K562 (cell line): ENCODE data around the gene ITGA11. TPM values are rescaled to one million over a fixed set of nuclear protein-coding genes. Genes with fewer than 3 reads are reported as not detected.

Experiments used
- ATAC-seq: fragments of 200-7000 bp; cut with Tn5 transposase; 3 replicates; pipeline ENCODE4 v1.9.1; 2020; ENCODE audit warnings: moderate library complexity
- BruUV-seq: library from RNA; stranded (reverse); fragments of 400-500 nt; replicated peaks from 2 replicates; lab custom pipeline; 2021; lab: Mats Ljungman, UMichigan
- CTCF ChIA-PET: fragments of 300-600 bp; formaldehyde crosslinking; extraction: SDS; loops from one replicate; lab custom pipeline; 2021; ENCODE audit warnings: low intra/inter-chr PET ratio; lab: Yijun Ruan, JAX
- POLR2A ChIA-PET: fragments of 300-600, 350-650 bp; sonication (Branson Sonifier 250); formaldehyde crosslinking; extraction: SDS; loops from one replicate; lab custom pipeline; 2021; ENCODE audit warnings: antibody characterized with exemption, inconsistent platforms; lab: Yijun Ruan, JAX
- DNase-seq, 4 experiments: peaks; one replicate each; pipeline versions ENCODE4 v3.0.0 to v3.0.0-alpha.2; 2011 to 2018; ENCODE audit warnings: low spot score in 3 of 4, mixed read lengths in 3 of 4; ENCODE audit errors: extremely low read depth in 1 of 4
- FAIRE-seq: peaks from 2 replicates; lab custom pipeline; 2011; peaks lifted over from hg19 to GRCh38; lab: Jason Lieb, UNC
- H2AFZ ChIP-seq: 2 replicates; pipeline ENCODE4 v1.6.0; 2011; ENCODE audit warnings: low read depth, low read length, control low read depth, inconsistent platforms
- H3K27ac ChIP-seq: fragments of 200-600 bp; 3 replicates; pipeline ENCODE4 v1.8.0; 2011; ENCODE audit warnings: low read depth, mild to moderate bottlenecking, control low read depth, inconsistent platforms, low read length, moderate library complexity, mixed read lengths; ENCODE audit errors: extremely low read depth
- H3K27me3 ChIP-seq, 2 experiments: fragments of 300-600 bp in 1 of 2; 2 replicates in 1 of 2; 3 replicates in 1 of 2; pipeline versions ENCODE4 v1.6.0 to v1.8.0; 2011; ENCODE audit warnings: inconsistent platforms in 2 of 2, low read length in 2 of 2, mild to moderate bottlenecking in 1 of 2, mixed read lengths in 1 of 2, moderate library complexity in 1 of 2; ENCODE audit not compliant: control insufficient read depth in 2 of 2, insufficient read depth in 2 of 2
- H3K36me3 ChIP-seq: fragments of 300-600 bp; 3 replicates; pipeline ENCODE4 v1.8.0; 2011; ENCODE audit warnings: mild to moderate bottlenecking, low read length, inconsistent platforms; ENCODE audit not compliant: control insufficient read depth, insufficient read depth
- H3K4me1 ChIP-seq, 2 experiments: fragments of 200-600 bp in 1 of 2; replicated peaks in 1 of 2; 2 replicates in 1 of 2; 3 replicates in 1 of 2; pipeline versions ENCODE4 v1.5.1 to v1.8.0; 2011; ENCODE audit warnings: inconsistent platforms in 2 of 2, low read length in 2 of 2, mild to moderate bottlenecking in 1 of 2, mixed read lengths in 1 of 2, moderate library complexity in 1 of 2; ENCODE audit not compliant: control insufficient read depth in 2 of 2, insufficient read depth in 2 of 2
- H3K4me2 ChIP-seq: 2 replicates; pipeline ENCODE4 v1.6.1; 2011; ENCODE audit warnings: low read length, control low read depth, inconsistent platforms, mixed read lengths; ENCODE audit not compliant: insufficient read depth
- H3K4me3 ChIP-seq: fragments of 200-600 bp; sonication (generic), shearing (Covaris generic); 2 replicates; pipeline ENCODE4 v1.5.1; 2016; ENCODE audit warnings: control low read depth, inconsistent platforms
- H3K79me2 ChIP-seq: fragments of 200-600 bp; 3 replicates; pipeline ENCODE4 v1.8.0; 2011; ENCODE audit warnings: low read length, inconsistent platforms; ENCODE audit not compliant: control insufficient read depth, insufficient read depth
- H3K9ac ChIP-seq, 2 experiments: 2 replicates each; pipeline versions ENCODE4 v1.6.0 to v1.6.1; 2011; ENCODE audit warnings: low read depth in 2 of 2, low read length in 2 of 2, control low read depth in 1 of 2, inconsistent platforms in 1 of 2, mild to moderate bottlenecking in 1 of 2, mixed read lengths in 1 of 2; ENCODE audit not compliant: insufficient read depth in 1 of 2
- H3K9me1 ChIP-seq: one replicate; pipeline ENCODE4 v1.6.0; 2011; ENCODE audit warnings: inconsistent platforms, mild to moderate bottlenecking, low read length, moderate library complexity; ENCODE audit not compliant: control insufficient read depth, insufficient read depth
- H3K9me3 ChIP-seq: replicated peaks from 2 replicates; pipeline ENCODE4 v1.5.1; 2011; ENCODE audit warnings: low read depth, low read length, inconsistent platforms; ENCODE audit not compliant: control insufficient read depth, insufficient read depth
- H4K20me1 ChIP-seq: replicated peaks from 2 replicates; pipeline ENCODE4 v1.6.1; 2011; ENCODE audit warnings: low read length, inconsistent platforms, mixed read lengths; ENCODE audit not compliant: control insufficient read depth, insufficient read depth
- CBX8 ChIP-seq: fragments of 200-600 bp; sonication (generic); IDR thresholded peaks from 2 replicates; pipeline ENCODE4 v1.6.1; 2012; ENCODE audit warnings: borderline replicate concordance, mixed run types, low read depth, mild to moderate bottlenecking, moderate library complexity, mixed read lengths, low read length, control low read depth, inconsistent platforms; ENCODE audit not compliant: poor library complexity, severe bottlenecking; ENCODE audit errors: extremely low read depth
- CHCHD3 ChIP-seq: fragments of 250-450 bp; sonication (Bioruptor Pico); IDR thresholded peaks from 2 replicates; pipeline ENCODE4 v2.1.2; 2022; ENCODE audit warnings: mild to moderate bottlenecking
- CREB1 ChIP-seq, 2 experiments: sonication (generic) in 1 of 2; formaldehyde crosslinking in 1 of 2; IDR thresholded peaks; 2 replicates each; pipeline versions ENCODE4 v1.6.1 to v1.8.0; 2012 to 2022; ENCODE audit warnings: inconsistent platforms in 1 of 2, mild to moderate bottlenecking in 1 of 2, missing genetic modification reagents in 1 of 2, moderate library complexity in 1 of 2
- CSDE1 ChIP-seq, 2 experiments: fragments of 450-650 bp; IDR thresholded peaks; 2 replicates each; pipeline ENCODE4 v1.6.1; 2016; ENCODE audit warnings: mild to moderate bottlenecking in 1 of 2
- DACH1 ChIP-seq: fragments of 450-650 bp; IDR thresholded peaks from 2 replicates; pipeline ENCODE4 v1.6.1; 2018; ENCODE audit not compliant: partially characterized antibody
- E2F3 ChIP-seq: fragments of 250-450 bp; sonication (Bioruptor Pico); IDR thresholded peaks from 2 replicates; pipeline ENCODE4 v1.4.0; 2020; ENCODE audit warnings: mild to moderate bottlenecking
- ESRRB ChIP-seq: fragments of 250-450 bp; sonication (Bioruptor Pico); IDR thresholded peaks from 2 replicates; pipeline ENCODE4 v1.5.0; 2020; ENCODE audit warnings: mild to moderate bottlenecking, moderate library complexity, borderline replicate concordance
- ETS2 ChIP-seq: IDR thresholded peaks from 2 replicates; pipeline ENCODE4 v1.6.1; 2016; ENCODE audit warnings: borderline replicate concordance, missing genetic modification characterization, mild to moderate bottlenecking, moderate library complexity, missing compliant biosample characterization; ENCODE audit not compliant: poor library complexity, severe bottlenecking
- NBN ChIP-seq: fragments of 450-650 bp; IDR thresholded peaks from 2 replicates; pipeline ENCODE4 v1.6.1; 2016; ENCODE audit warnings: low read depth, mild to moderate bottlenecking
- NR2C2 ChIP-seq, 2 experiments: fragments of 200-800 bp in 1 of 2; sonication (Bioruptor generic) in 1 of 2; sonication (generic) in 1 of 2; formaldehyde crosslinking in 1 of 2; IDR thresholded peaks; 2 replicates each; pipeline versions ENCODE4 v1.6.1 to v1.8.0; 2016 to 2022; ENCODE audit warnings: mild to moderate bottlenecking in 1 of 2, missing compliant biosample characterization in 1 of 2, missing genetic modification characterization in 1 of 2, missing genetic modification reagents in 1 of 2
- POU5F1 ChIP-seq: fragments of 150-350 bp; IDR thresholded peaks from 2 replicates; pipeline ENCODE4 v1.6.1; 2014; ENCODE audit warnings: borderline replicate concordance, low read length, low read depth, mild to moderate bottlenecking; ENCODE audit not compliant: partially characterized antibody
- RBM22 ChIP-seq: fragments of 200-400 bp; formaldehyde crosslinking; IDR thresholded peaks from 2 replicates; pipeline ENCODE4 v1.6.1; 2018; ENCODE audit warnings: low read length, low read depth; ENCODE audit not compliant: poor library complexity, severe bottlenecking
- SIN3B ChIP-seq: fragments of 450-650 bp; IDR thresholded peaks from 2 replicates; pipeline ENCODE4 v1.6.1; 2017; ENCODE audit warnings: low read depth, mild to moderate bottlenecking, moderate library complexity
- TCF3 ChIP-seq: sonication (generic); formaldehyde crosslinking; IDR thresholded peaks from 2 replicates; pipeline ENCODE4 v1.4.0; 2020; ENCODE audit warnings: mild to moderate bottlenecking, missing genetic modification reagents
- ZBTB5 ChIP-seq: fragments of 450-650 bp; IDR thresholded peaks from 2 replicates; pipeline ENCODE4 v1.6.1; 2017; ENCODE audit warnings: antibody characterized with exemption
- ZBTB8A ChIP-seq: fragments of 450-650 bp; IDR thresholded peaks from 2 replicates; pipeline ENCODE4 v1.6.1; 2018; ENCODE audit warnings: mild to moderate bottlenecking, moderate library complexity; ENCODE audit not compliant: partially characterized antibody
- ZNF239 ChIP-seq: fragments of 250-450 bp; sonication (Bioruptor Pico); IDR thresholded peaks from 2 replicates; pipeline ENCODE4 v1.4.0; 2020; ENCODE audit warnings: mild to moderate bottlenecking
- ZNF76 ChIP-seq: fragments of 250-450 bp; sonication (Bioruptor Pico); IDR thresholded peaks from 2 replicates; pipeline ENCODE4 v1.4.0; 2020; ENCODE audit warnings: mild to moderate bottlenecking, moderate library complexity, borderline replicate concordance
- WGBS: fragments of 100-300 bp; shearing (Covaris generic); methylation state at CpG from one replicate; pipeline ENCODE4 v1.1.6; 2016; ENCODE audit warnings: low coverage, mixed read lengths; ENCODE audit not compliant: insufficient coverage; ENCODE audit errors: missing lambda C conversion rate; 5-methylcytosine and 5-hydroxymethylcytosine counted together
- in situ Hi-C: fragments of 300-500 bp; cut with MboI; formaldehyde crosslinking; loops from 4 replicates; pipeline ENCODE4 v1.15.0; 2018; ENCODE audit warnings: inconsistent platforms, mixed read lengths
- intact Hi-C: fragments of 100-400 bp; cut with micrococcal nuclease; formaldehyde crosslinking; loops from 2 replicates; pipeline ENCODE4 v1.14.2; 2022
- polyA plus RNA-seq, 8 experiments: library from polyadenylated mRNA; depleted of rRNA in 4 of 8; stranded (reverse) in 5 of 8; unstranded in 3 of 8; fragments of >200 nt; fragmentation: Nextera tagmentation in 2 of 8; fragmentation: Illumina TruSeq in 1 of 8; extraction: Ambion mirVana in 2 of 8; extraction: Trizol in 1 of 8; gene quantifications; 2 replicates each; pipeline versions ENCODE4 v1.2.1 to v1.2.3, GENCODE V29; 2011 to 2014; ENCODE audit warnings: inconsistent platforms in 1 of 8, missing spikeins in 1 of 8
- total RNA-seq, 7 experiments: library from RNA; depleted of rRNA in 6 of 7; stranded (reverse); fragments of >200 nt in 6 of 7; fragmentation: Illumina TruSeq in 2 of 7; extraction: Trizol in 2 of 7; gene quantifications; 2 replicates each; pipeline versions ENCODE4 v1.2.1 to v1.2.3, GENCODE V29; 2011 to 2021; ENCODE audit warnings: low replicate concordance in 1 of 7
- TF ChIP-seq, protein P1 (sequence below): sonication (generic); formaldehyde crosslinking; IDR thresholded peaks from 2 replicates; pipeline ENCODE4 v1.8.0; 2022; ENCODE audit warnings: mild to moderate bottlenecking, missing genetic modification reagents

The ITGA11 gene
- total and polyA plus RNA-seq, 9 of the 15 experiments (the other 6 are each of a cell fraction or from before 2014, with no cell fraction given), result 0.01 TPM; not detected in 8

DNA sequence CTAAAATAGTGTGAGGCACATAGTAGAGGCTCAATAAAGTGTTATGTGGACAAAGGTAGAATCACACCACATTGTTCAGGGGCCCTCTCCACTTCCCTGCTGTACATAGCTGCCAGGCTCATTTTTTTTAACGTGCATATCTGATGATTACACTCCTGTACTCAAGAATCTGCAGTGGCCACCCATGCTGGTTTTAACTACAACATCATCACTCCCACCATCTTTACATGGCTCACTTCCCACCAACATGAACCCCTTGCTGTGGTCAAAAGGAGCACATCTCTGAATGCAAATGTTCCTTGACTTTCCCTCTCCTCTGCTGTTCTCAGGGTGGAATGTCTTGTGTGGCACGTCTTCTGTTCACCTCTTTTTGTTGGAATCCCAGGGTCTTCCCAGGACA, 77.7 kb downstream of the ITGA11 start:
- in situ Hi-C loops (no loop called here), intact Hi-C loops (no loop called here)
- Histone ChIP-seq H3K36me3 (no peaks in the 10 kb centered on the region), H4K20me1 (0 out of 2 replicates have a peak, but pooled peaks cover 5% of the 10 kb centered on the region), H3K27ac (no peak overlapping the region), H2AFZ (no peak overlapping the region), H3K4me3 (no peak overlapping the region), H3K4me1 (no peaks in the 10 kb centered on the region), H3K9ac (no peak overlapping the region), H3K4me2 (no peak overlapping the region), H3K27me3 (peaks cover 31 to 64% of the 10 kb centered on the region in 2 experiments), H3K79me2 (no peaks in the 10 kb centered on the region), H3K9me1 (no peaks in the 10 kb centered on the region), H3K9me3 (no peaks in the 10 kb centered on the region)
- no TSS peak for BruUV-seq
- WGBS, result 3% methylated on average over 2 of the region's 2 CpGs
- ATAC-seq (no peak), FAIRE-seq (no peak), DNase-seq (no peak)
- POLR2A ChIA-PET, result interaction anchor here (0.6 to 1.5 kb wide), 3 partner anchors 10 to 20 kb away, joined by 4 read pairs; no protein-coding TSS in a partner anchor
- TF ChIP-seq E2F3 (CRISPR knock-in tag), result no peak
- TF ChIP-seq CHCHD3, result no peak
- TF ChIP-seq SIN3B, result no peak
- TF ChIP-seq ETS2 (tag), result no peak
- no peak for TF ChIP-seq CBX8
- no peak for TF ChIP-seq CREB1 (IDR thresholded peaks at IDR 0.05)
- TF ChIP-seq CREB1 (CRISPR knock-in tag; IDR thresholded peaks at IDR 0.05), result no peak
- TF ChIP-seq TCF3, result no peak
- TF ChIP-seq POU5F1, result no peak
- TF ChIP-seq ZNF239 (CRISPR knock-in tag), result no peak
- no peak for TF ChIP-seq NBN
- TF ChIP-seq RBM22, result no peak
- no peak for TF ChIP-seq DACH1
- no peak for TF ChIP-seq NR2C2 (CRISPR knock-in tag; IDR thresholded peaks at IDR 0.05)
- TF ChIP-seq NR2C2 (tag; IDR thresholded peaks at IDR 0.05), result no peak
- no peak for TF ChIP-seq ESRRB (CRISPR knock-in tag)
- TF ChIP-seq ZBTB8A, result no peak
- no peak for TF ChIP-seq ZBTB5
- no peak for TF ChIP-seq CSDE1 (IDR thresholded peaks at IDR 0.05)
- no peak for TF ChIP-seq ZNF76
- TF ChIP-seq, protein P1, sequence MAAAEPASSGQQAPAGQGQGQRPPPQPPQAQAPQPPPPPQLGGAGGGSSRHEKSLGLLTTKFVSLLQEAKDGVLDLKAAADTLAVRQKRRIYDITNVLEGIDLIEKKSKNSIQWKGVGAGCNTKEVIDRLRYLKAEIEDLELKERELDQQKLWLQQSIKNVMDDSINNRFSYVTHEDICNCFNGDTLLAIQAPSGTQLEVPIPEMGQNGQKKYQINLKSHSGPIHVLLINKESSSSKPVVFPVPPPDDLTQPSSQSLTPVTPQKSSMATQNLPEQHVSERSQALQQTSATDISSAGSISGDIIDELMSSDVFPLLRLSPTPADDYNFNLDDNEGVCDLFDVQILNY (CRISPR knock-in tag), result no peak
- CTCF ChIA-PET, result no interaction called here
